Central memory CD8-positive, alpha-beta T cell (primary cell): ENCODE data around the gene DSCAM.

ENCODE experiments used
- ATAC-seq: fragments of 150-1000 bp; cut with Tn5 transposase; replicated peaks from 2 replicates; pipeline ENCODE4 v1.10.0; 2022; ENCODE audit warnings: mild to moderate bottlenecking, moderate FRiP score, moderate number of reproducible peaks; ENCODE audit not compliant: poor library complexity, severe bottlenecking; ENCODE audit errors: extremely low read depth
- DNase-seq, 2 donors: peaks; one replicate each; pipeline ENCODE4 v3.0.0; 2021; ENCODE audit warnings: low spot score in 2 of 2
- H3K27ac Mint-ChIP-seq: one replicate; pipeline ENCODE4 v1.8.0; 2022; ENCODE audit warnings: low read depth, mild to moderate bottlenecking, moderate library complexity, mixed read lengths
- H3K27me3 Mint-ChIP-seq: one replicate; pipeline ENCODE4 v1.8.0; 2022; ENCODE audit warnings: mixed read lengths
- H3K36me3 Mint-ChIP-seq: one replicate; pipeline ENCODE4 v1.8.0; 2022; ENCODE audit warnings: mild to moderate bottlenecking, moderate library complexity, mixed read lengths; ENCODE audit not compliant: insufficient read depth
- H3K4me1 Mint-ChIP-seq: one replicate; pipeline ENCODE4 v1.8.0; 2022; ENCODE audit warnings: mixed read lengths
- H3K4me3 Mint-ChIP-seq: one replicate; pipeline ENCODE4 v1.8.0; 2022; ENCODE audit warnings: mild to moderate bottlenecking, moderate library complexity, mixed read lengths
- H3K9me3 Mint-ChIP-seq: one replicate; pipeline ENCODE4 v1.8.0; 2022; ENCODE audit warnings: mixed read lengths

DSCAM gene

GRCh38 chr21:40830836-40831235 lies 16.1 kb downstream of the DSCAM start:
- no peaks in the 10 kb centered on the region for H3K36me3 Mint-ChIP-seq
- H3K4me3 Mint-ChIP-seq: no peak overlapping the region
- no peaks in the 10 kb centered on the region for H3K4me1 Mint-ChIP-seq
- peaks cover 19% of the 10 kb centered on the region for H3K9me3 Mint-ChIP-seq
- no peak overlapping the region for H3K27ac Mint-ChIP-seq
- ATAC-seq: no peak
- DNase-seq: no peak
- H3K27me3 Mint-ChIP-seq: no peaks in the 10 kb centered on the region

GRCh38 chr21:40829791-40830190 lies 17.2 kb downstream of the DSCAM start:
- H3K36me3 Mint-ChIP-seq: no peaks in the 10 kb centered on the region
- no peak for ATAC-seq
- no peak overlapping the region for H3K27ac Mint-ChIP-seq
- no peak overlapping the region for H3K4me3 Mint-ChIP-seq
- H3K9me3 Mint-ChIP-seq: peaks cover 20% of the 10 kb centered on the region
- no peak for DNase-seq
- H3K4me1 Mint-ChIP-seq: no peaks in the 10 kb centered on the region
- no peaks in the 10 kb centered on the region for H3K27me3 Mint-ChIP-seq

- ATAC-seq: no peak
- Mint-ChIP-seq H3K36me3 (no peaks in the 10 kb centered on the region), H3K4me3 (no peak overlapping the region), H3K27me3 (no peaks in the 10 kb centered on the region), H3K27ac (no peak overlapping the region), H3K9me3 (peaks cover 20% of the 10 kb centered on the region), H3K4me1 (no peaks in the 10 kb centered on the region)
- no peak for DNase-seq
Observed at GRCh38 chr21:40829308-40829707, 17.6 kb downstream of the DSCAM start.

GRCh38 chr21:40827509-40827908 lies 19.4 kb downstream of the DSCAM start:
- no peak overlapping the region for H3K4me3 Mint-ChIP-seq
- H3K36me3 Mint-ChIP-seq: no peaks in the 10 kb centered on the region
- no peaks in the 10 kb centered on the region for H3K4me1 Mint-ChIP-seq

GRCh38 chr21:40819071-40819900 lies 27.7 kb downstream of the DSCAM start:
- no peak for ATAC-seq
- Mint-ChIP-seq H3K27ac (no peak overlapping the region), H3K9me3 (peaks cover 23% of the 10 kb centered on the region), H3K4me3 (no peak overlapping the region), H3K27me3 (no peaks in the 10 kb centered on the region), H3K36me3 (no peaks in the 10 kb centered on the region), H3K4me1 (no peaks in the 10 kb centered on the region)
- no peak for DNase-seq

More at GRCh38 chr21:40827509-40827908, 19.4 kb downstream of the DSCAM start:
- DNase-seq (no peak), ATAC-seq (no peak)
- Mint-ChIP-seq H3K27me3 (no peaks in the 10 kb centered on the region), H3K27ac (no peak overlapping the region), H3K9me3 (peaks cover 20% of the 10 kb centered on the region)

- Mint-ChIP-seq H3K4me3 (no peak overlapping the region), H3K27me3 (no peaks in the 10 kb centered on the region), H3K36me3 (no peaks in the 10 kb centered on the region), H3K4me1 (no peaks in the 10 kb centered on the region), H3K27ac (no peak overlapping the region), H3K9me3 (peaks cover 27% of the 10 kb centered on the region)
- no peak for DNase-seq
- ATAC-seq: no peak
Observed at GRCh38 chr21:40813918-40814317, 33.0 kb downstream of the DSCAM start.

GRCh38 chr21:40809673-40810197 lies 37.2 kb downstream of the DSCAM start:
- peaks cover 34% of the 10 kb centered on the region for H3K9me3 Mint-ChIP-seq
- H3K36me3 Mint-ChIP-seq: no peaks in the 10 kb centered on the region
- H3K27ac Mint-ChIP-seq: no peak overlapping the region
- H3K4me1 Mint-ChIP-seq: no peaks in the 10 kb centered on the region
- H3K4me3 Mint-ChIP-seq: no peak overlapping the region
- no peaks in the 10 kb centered on the region for H3K27me3 Mint-ChIP-seq
- ATAC-seq (no peak), DNase-seq (no peak)

- ATAC-seq: no peak
- no peak for DNase-seq
- H3K9me3 Mint-ChIP-seq: peaks cover 22% of the 10 kb centered on the region
Observed at GRCh38 chr21:40803101-40803500, 43.9 kb downstream of the DSCAM start.

GRCh38 chr21:40800126-40800525 lies 46.8 kb downstream of the DSCAM start:
- Mint-ChIP-seq H3K9me3 (peaks cover 20% of the 10 kb centered on the region), H3K36me3 (no peaks in the 10 kb centered on the region)

More at GRCh38 chr21:40803101-40803500, 43.9 kb downstream of the DSCAM start:
- H3K4me1 Mint-ChIP-seq: no peaks in the 10 kb centered on the region
- no peak overlapping the region for H3K4me3 Mint-ChIP-seq
- no peak overlapping the region for H3K27ac Mint-ChIP-seq
- H3K36me3 Mint-ChIP-seq: no peaks in the 10 kb centered on the region
- no peaks in the 10 kb centered on the region for H3K27me3 Mint-ChIP-seq

GRCh38 chr21:40797891-40798290 lies 49.1 kb downstream of the DSCAM start:
- Mint-ChIP-seq H3K4me3 (no peak overlapping the region), H3K27ac (no peak overlapping the region), H3K27me3 (no peaks in the 10 kb centered on the region), H3K36me3 (no peaks in the 10 kb centered on the region), H3K4me1 (no peaks in the 10 kb centered on the region), H3K9me3 (peaks cover 13% of the 10 kb centered on the region)
- no peak for DNase-seq
- ATAC-seq: no peak

More at GRCh38 chr21:40800126-40800525, 46.8 kb downstream of the DSCAM start:
- Mint-ChIP-seq H3K4me1 (no peaks in the 10 kb centered on the region), H3K27ac (no peak overlapping the region), H3K4me3 (no peak overlapping the region), H3K27me3 (no peaks in the 10 kb centered on the region)
- ATAC-seq (no peak), DNase-seq (no peak)

- ATAC-seq: no peak
- H3K27ac Mint-ChIP-seq: no peak overlapping the region
- no peak for DNase-seq
- no peaks in the 10 kb centered on the region for H3K27me3 Mint-ChIP-seq
- H3K36me3 Mint-ChIP-seq: no peaks in the 10 kb centered on the region
- no peak overlapping the region for H3K4me3 Mint-ChIP-seq
- H3K9me3 Mint-ChIP-seq: peaks cover 13% of the 10 kb centered on the region
- no peaks in the 10 kb centered on the region for H3K4me1 Mint-ChIP-seq
Observed at GRCh38 chr21:40797410-40797809, 49.5 kb downstream of the DSCAM start.

- Mint-ChIP-seq H3K27me3 (no peaks in the 10 kb centered on the region), H3K9me3 (peaks cover 13% of the 10 kb centered on the region), H3K4me1 (no peaks in the 10 kb centered on the region), H3K36me3 (no peaks in the 10 kb centered on the region), H3K4me3 (no peak overlapping the region), H3K27ac (no peak overlapping the region)
- DNase-seq: no peak
- no peak for ATAC-seq
Observed at GRCh38 chr21:40796464-40796863, 50.5 kb downstream of the DSCAM start.

GRCh38 chr21:40795313-40795712 lies 51.6 kb downstream of the DSCAM start:
- no peaks in the 10 kb centered on the region for H3K4me1 Mint-ChIP-seq
- DNase-seq: no peak
- H3K27me3 Mint-ChIP-seq: no peaks in the 10 kb centered on the region
- peaks cover 13% of the 10 kb centered on the region for H3K9me3 Mint-ChIP-seq
- no peaks in the 10 kb centered on the region for H3K36me3 Mint-ChIP-seq
- ATAC-seq: no peak
- no peak overlapping the region for H3K27ac Mint-ChIP-seq
- no peak overlapping the region for H3K4me3 Mint-ChIP-seq
